HG03175 (cell line): Measurements from ENCODE around the gene IL5.

Experiments used
- ATAC-seq: cut with Tn5 transposase; IDR thresholded peaks from one replicate; pipeline ENCODE4 v1.9.1; 2021; ENCODE audit warnings: mild to moderate bottlenecking, moderate library complexity; ENCODE audit not compliant: unreplicated experiment

Gene IL5

DNA sequence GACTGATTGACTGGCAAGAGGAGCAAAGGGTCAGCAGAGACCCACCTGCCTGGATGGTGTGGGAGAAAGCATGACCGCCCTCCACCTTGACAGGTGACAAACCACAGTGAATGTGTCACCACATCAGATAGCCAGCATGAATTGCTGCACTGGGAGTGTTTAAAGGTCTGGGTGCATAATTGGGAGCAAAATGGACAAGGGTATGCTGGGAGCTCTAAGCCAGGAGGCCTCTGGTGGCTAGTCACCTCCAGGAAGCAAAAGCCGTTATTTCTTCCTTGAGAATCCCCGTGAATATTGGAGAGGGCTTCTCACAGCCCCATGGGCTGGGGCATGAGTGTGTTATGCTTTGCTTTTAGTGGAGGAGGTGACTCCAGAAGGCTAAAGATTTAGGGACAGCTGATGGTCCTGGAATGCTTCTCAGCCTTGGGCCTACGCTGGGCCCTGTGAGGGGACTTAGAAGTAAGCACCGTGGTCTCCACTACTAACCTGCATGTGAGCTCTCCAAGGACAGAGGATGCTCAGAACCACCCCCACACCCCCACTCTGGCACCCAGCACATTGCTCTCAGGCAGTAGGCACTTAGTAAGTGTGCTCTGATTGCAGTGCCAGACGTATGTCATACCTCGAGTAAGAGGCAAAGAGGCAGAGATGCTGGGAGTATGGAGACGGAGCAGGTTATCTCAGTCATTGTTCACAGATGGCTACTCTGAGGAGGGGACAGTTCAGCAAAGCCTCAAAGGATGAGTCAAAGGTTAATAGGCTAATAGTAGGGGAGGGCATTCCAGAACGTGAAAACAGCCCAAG lies 43.7 kb downstream of the IL5 start:
- ATAC-seq: no peak

DNA sequence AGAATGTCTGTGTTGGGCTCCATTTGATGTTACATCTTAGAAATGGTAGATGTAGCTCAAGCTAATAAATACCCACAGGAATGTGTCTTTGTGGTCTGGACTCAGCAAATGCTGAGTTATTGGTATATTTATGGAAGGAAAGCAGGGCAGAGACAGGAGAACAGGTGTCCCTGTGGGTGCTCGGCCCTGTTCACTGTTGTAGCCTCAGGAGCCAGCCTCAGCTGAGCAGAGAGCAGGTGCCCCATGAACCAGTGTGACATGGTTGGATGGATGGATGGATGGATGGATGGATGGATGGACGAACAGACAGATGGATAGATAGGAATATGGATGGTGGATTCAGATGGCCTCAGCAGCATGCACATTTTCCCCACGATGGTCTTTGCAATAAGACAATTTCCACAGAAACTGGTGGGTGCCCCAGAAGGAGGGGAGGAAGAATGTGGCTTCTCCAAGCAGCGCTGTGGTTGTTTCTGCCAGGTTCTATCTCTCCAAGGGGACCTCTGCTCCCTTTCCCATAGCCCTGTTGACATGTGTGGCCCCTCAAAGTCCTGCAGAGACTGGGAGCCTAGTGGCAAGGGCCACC lies 44.5 kb downstream of the IL5 start:
- no peak for ATAC-seq

DNA sequence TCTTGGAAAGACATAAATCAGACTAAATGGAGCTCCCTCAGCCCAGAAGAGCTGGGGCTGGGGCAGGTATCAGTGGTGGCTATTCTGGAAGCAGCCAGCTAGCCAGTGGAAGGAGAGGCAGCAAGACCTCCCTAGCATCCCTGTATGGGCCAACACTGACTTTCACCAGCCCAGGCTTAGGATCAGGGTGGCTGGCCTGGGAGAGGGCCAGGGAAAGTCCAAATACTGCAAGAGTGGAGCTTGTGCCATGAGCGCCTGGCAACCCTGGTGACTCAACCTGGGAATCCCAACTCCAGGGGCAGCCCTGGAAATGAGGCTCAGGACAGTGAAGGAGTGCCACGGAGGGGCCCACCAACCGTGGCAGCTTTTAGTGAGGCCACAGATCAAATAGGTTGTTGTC lies 45.2 kb downstream of the IL5 start:
- ATAC-seq: no peak

DNA sequence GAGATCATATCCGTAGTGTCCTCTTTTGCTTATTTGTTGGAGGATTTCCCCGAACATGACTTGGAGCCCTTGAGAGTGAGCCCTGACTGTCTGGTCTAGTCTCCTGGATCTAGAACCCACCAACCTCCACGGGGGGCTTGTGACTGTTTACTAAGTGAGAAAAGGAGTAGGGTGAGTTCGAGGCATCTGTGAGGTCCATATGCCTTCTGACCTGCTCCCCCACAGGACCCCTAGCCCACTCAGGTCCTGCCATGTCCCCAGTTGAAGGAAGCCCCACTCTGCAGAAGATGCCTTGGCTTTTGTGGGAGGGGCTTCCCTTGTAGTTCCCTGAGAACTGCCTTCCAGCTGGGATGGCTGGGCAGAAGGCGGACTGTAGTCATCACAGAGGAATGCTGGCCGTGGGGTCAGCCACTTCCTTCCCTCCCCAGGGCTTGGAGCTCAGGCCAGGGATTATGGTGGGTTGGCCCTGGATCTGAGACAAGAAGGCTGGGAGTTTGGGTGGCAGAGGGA lies 45.8 kb downstream of the IL5 start:
- ATAC-seq: no peak

DNA sequence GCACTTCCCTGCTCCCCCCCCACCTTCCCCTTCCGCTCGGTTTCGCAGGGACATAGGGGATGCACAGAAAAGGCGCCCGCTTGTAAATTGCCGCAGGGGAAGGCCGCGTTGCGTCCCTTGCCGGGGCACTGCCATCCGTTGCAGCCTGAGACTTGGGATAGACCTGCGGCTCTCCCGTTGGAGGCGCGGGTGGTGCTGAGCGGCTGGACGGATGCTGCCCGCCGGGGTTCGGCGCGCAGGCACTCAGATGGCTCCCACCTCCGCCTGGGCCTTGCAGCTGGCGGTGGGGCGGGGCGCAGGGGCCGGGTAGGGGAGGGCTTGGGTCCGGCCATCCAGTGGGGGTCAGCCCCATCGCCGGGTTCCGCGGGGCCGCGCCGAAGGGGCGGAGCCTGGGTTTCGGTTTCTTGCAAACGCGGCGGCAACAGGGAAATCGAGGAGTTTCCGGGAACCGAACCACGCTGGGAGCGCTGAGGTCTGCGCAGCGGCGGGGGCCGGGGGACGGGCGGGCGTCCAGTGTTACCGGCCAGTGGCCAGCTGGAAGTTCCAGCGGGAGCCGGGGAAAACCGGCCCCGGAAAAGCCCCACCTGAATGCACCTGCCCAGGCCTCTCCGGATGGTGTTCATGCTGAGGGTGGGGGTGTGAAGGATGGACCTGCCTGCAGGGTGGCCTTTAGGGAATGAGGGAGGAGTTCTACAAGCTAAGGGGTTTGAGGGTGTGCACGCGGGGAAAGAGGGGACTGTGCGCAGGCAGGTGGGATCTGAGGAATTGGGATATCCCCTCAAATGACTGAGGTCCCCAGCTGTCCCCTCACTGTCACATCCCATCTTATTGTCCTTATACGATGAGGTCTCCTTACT lies 46.5 kb downstream of the IL5 start:
- peak; percentile 46 for ATAC-seq

DNA sequence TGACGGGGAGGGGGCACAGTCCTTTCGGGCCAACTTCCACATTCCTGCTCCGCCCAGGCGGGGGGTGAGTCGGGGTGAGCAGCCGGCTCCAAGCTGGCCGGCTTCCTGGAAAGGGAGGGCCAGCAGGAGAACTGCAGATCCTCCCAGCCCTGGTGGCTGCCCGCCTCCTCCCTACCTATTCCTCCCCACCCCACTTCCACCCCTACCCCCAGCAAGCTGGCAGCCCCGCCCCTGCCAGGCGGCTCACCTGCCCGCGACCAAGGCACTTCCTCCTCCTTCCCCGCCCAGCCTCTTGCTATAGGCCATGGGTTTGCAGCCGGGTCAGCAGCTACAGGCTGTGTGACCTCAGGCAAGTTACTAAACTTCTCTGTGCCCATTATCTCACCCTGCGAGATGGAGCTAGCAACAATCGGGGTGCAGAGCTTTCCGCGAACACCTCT lies 47.1 kb downstream of the IL5 start:
- ATAC-seq: peak; percentile 49

DNA sequence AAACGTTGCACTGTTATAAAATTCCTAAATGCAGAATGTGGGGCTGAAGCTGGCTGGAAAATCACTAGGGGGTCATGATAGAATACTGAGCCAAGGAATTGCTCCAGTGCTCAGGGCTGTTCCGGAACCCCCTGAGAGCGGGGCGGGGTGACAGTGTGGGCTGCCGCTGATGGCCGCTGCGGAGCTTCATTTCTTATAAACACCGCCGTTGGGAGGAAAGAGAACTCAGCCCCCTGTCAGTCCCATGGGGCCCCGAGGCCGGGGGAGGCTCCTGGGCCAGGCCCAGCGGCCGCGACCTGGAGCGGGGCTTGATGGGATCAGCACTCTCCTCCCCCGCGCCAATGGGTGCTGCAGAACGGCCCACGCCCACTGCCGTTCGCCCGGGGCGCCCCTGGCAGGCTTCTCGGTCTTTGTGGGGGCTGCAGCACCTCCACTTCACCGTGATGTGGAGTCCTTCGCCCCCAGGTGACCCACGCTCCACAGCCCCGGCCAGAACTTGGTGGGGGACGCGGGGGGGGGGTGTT lies 47.6 kb downstream of the IL5 start:
- ATAC-seq: peak; percentile 36

DNA sequence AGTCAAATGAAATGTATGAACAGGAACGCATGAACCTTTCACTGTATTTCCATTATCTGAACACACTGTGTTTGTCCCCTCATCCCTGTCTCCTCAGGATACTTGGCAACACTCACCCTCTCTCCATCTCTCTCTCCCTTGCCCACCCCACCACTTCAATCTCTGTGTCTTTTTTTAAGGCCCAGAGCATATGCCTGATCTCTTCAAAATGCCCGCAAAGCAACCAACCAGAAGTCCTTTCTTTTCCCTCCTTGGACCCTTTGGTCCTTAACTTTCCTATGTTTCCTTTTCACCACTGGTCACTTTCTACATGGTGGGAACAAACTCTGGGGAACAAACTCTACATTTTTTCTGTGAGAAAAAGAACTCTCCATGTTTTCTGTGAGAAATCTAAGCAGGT lies 49.5 kb downstream of the IL5 start:
- ATAC-seq: no peak

DNA sequence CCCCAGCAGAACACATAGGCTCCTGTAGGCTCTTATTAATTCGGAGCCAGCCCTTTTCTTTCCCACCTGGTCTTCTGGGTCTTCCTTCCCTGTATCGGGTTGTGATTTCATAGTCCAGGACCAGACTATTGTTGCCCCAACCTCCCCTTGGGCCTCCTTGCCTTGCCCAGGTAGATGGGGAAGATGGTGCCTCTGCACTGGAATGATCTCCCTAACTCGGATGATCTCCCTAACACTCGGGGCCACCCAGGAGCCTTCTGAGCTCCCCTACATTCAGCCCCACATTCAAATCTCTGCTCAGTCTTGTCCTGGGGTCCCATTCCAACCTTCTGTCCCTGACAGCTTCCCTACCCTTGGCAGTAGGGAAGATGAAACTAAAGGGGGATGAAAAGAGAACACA lies 50.1 kb downstream of the IL5 start:
- ATAC-seq: no peak

DNA sequence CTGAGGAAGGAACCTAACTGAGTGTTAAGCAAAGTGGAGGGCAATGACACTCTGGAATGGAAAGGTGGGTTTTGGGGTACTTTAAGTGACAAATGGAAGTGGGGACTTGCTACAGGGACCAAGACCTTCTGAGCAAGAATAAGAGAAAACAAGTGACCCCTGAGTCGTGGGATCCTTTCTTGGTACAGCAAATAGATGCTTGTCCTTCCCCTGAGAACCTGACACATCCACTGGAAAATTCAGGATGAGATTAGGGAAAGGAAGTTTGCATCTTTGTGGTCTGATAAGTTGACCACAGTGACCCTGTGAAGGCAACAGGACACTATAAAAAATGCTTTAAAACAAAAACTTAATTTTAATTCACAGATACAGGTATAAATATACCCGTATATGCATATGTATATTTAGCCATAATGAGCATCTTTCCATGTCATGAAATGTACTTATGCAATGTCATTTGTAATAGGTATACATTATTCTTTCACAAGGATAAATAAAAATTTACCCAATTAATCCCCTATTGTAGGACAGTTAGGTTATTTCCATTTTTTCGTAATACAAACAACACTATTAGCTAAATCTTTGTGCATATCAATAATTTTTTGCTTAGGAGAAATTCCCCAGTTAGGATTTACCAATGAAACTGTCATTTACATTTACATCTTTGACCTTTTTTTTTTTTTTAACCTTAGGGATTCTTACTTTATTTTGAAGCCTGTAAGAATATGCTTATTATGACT lies 50.8 kb downstream of the IL5 start:
- ATAC-seq: no peak
